HG03060 (cell line): ENCODE measurements around the gene CSNK1E.

ENCODE experiments used
- ATAC-seq: cut with Tn5 transposase; IDR thresholded peaks from one replicate; pipeline ENCODE4 v1.9.1; 2021; ENCODE audit warnings: low read depth, moderate number of reproducible peaks; ENCODE audit not compliant: unreplicated experiment

Gene CSNK1E

DNA sequence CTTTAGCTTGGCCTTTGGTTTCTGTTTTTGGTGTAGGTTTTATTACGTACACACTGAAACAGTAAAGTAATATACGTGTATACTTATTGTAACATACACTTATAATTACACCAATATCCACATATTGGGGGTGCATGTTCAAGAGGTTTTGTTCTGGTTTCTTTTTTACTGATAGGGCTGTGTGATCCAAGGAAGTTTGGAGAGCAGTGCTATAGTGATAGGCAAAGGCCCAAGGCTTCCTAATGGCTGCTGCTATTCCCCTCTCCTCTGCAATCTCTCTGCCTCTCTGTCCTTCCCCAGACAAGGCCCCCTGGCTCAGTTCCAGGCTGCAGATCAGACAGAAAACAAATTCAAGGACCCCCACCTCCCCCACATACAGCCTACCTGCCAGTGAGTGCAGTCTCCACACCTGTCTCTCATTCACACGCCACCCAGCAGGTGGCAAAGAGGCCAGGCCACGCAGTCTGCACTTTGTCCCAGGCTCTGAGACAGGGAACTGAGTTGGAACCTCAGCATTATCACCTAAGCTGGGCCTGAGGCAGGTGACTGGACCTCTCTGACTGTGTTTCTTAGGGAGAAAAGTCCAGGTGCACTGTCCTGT, 59.5 kb downstream of the CSNK1E start:
- ATAC-seq, result no peak

DNA sequence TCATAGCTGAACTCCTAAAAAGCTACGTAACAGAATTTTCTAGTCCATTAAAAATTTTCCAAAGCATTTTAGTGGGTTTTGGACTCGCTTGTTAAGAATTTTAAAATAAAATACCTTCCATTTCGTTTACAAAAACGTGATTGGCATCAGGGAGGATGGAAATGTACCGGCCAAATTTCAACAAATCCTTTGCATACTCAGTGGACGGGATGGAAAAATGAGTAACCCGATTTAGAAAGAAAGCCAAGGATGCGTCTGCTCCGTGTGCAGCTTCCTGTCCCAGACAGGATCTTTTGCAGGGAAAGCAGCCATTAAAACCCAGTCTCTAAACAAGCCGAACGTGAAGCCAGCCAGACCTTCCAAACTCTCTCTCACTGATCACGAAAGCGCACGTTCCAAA, 60.1 kb downstream of the CSNK1E start:
- no peak for ATAC-seq

DNA sequence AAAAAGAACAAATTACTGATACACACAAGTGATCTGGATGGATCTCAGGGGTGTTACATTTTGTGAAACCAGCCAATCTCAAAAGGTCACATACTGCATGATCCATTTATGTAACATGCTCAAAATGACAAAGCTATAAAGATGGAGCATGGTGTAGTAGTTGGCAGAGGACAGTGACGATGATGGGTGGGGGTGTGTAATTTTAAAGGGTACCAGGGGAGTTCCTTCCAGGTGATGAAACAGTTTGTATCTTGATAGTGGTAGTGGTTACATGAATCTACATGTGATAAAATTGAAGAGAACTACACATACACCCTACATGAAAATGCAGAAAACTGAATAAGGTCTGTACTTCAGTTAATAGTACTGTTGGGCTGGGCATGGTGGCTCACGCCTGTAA, 61.5 kb downstream of the CSNK1E start:
- no peak for ATAC-seq

DNA sequence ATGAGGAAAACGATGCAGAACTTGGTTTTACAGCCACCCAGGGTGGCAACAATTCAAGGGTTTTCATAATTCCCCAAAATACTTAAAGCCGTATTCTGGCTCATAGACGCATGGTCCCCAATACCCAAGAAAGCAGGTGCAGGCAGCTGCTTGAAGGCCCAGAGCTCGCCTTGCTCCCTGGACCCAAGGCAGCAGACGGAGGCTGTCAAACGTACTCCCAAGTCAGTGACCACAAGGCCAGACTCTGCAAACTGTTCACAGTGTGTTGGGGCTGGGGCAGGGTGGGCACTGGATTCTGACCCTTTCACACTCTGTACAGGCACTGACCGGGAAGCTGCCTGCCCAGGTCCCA, 65.9 kb downstream of the CSNK1E start:
- no peak for ATAC-seq

DNA sequence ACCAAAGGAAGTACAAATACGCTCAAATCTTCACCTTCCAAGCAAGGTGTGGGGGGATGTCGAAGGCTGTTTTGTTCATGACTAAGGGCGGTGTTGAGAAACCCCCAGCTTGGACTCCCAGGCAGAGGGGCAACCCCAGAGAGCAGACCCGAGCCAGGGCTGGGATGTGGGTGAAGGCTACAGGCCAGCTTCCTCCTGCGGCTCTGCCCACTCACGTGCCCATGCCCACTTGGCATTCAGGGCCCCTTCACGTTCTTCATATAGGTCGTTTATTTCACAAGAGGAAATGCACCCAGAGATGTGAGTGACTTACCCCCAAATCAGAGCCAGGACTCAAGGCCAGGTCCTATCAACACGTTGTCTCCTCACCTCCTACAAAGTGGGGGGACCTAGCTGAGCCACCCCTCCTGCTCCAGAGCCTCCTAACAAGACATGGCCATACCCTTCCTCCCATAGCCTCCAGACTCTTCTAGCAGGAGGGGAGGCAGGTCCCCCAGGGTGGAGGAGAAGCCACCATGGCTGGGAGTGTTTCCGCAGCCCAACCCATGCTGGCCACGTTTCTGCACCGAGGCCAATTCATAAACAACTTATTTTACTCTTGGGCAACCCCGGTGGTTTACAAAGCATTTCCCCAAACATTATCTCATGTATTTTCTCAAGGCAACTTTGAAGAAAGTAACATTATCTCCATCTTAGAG, 66.4 kb downstream of the CSNK1E start:
- ATAC-seq, result no peak

DNA sequence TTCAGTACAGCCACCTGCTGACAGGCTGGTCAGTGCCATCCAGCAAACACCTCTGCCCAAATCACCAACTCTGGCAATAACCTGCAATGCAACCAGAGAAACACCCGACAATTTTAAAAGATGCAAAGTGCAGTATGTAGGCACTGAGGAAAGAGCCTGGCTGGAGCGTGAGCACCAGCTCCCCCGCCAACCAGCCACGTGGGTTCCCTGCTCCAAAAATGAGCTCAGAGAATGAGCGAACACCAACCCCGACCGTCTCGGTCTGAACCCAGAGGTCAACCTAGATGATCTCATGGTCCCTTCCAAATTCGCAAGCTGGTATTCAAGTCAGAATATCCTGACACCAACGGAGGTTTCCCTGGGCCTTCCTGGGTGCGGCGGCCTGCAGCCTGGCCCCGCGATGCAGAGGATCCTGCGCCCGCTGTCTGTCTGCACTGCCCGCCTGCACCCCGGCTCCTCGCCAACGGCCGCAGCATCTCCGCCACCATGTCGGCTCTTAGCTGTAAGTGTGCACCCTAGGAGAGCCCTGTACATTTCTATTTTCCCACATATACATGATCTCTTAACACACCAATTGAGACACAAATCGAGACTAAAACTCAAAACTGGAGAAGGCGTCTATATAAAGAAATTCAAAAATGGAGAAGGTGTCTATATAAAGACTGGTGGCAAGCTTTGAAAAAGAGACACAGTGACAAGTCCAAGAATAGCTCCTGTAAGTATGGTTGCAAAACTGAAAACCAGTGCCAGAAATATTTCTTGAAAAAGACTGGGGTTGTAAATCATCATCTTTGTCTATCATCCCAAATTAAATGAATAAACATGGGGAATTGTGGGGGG, 67.2 kb downstream of the CSNK1E start:
- no peak for ATAC-seq

DNA sequence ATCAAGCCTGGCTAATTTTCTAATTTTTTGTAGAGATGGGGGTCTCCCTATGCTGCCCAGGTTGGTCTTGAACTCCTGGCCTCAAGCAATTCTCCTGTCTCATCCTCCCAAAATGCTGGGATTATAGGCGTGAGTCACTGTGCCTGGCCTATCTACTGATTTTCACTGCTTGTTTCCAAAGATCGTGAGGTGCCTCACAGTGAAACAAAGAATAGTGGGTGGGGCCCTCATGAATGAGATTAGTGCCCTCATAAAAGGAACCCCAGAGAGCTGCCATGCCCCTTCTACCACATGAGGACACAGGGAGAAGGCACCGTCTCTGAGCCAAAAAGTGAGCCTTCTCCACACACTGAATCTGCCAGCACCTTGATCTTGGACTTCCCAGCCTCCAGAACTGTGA, 67.9 kb downstream of the CSNK1E start:
- no peak for ATAC-seq

DNA sequence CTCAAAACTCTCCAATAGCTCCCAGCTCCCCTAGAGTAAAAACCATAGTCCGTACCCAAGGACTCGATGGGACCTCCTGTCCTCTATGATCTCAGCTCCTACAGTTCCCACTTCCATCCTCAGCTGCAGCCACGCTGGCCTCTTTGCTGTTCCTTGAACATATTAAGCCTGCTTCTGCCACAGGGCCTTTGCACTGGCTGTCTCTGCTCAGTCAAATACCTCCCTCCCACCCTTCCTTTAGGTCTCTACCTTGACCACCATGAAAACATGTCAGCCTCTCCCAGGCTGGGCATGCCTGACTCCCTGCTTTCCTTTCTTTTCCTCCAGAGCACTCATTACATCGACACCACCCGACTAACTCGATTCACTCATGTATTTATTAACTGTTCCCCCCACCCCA, 69.0 kb downstream of the CSNK1E start:
- no peak for ATAC-seq

DNA sequence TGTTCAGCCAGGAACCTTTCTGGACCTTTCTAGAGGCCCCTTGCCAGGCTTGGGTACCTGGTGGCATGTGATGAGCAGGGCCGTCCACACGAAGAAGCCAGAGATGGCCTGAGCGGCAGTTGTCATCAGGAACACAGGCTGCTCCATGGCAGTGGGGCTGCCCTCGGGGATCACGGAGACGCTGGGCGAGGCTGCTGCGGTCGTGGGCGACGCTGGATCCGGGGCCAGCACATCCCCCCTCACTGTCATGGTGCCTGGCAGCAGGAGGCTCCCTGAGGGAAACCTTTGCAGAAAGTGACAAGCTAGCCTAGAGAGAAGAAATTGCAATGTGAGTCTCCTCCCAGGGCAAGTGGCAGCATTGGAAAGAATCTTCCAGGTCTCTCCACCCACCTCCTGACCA, 69.5 kb downstream of the CSNK1E start:
- ATAC-seq, result no peak

DNA sequence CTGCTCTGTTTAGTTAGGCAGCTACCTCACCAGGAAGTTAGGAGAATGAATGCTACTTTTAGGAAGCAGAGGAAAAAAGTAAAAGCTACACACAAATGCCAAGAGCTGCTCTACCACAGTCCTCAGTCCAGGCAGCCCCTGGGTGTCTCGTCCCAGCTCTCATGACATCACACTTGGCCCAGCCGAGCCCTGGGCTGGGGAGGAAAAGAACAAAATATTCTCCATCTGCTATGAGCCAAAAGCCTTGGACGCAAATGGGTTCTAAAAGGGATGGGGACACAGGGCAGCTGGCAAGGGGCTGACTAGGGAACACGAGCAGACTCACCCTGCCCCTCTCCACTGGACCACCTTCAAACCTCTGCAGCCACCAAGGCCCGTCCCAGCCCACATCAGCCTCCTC, 70.5 kb downstream of the CSNK1E start:
- ATAC-seq, result no peak

DNA sequence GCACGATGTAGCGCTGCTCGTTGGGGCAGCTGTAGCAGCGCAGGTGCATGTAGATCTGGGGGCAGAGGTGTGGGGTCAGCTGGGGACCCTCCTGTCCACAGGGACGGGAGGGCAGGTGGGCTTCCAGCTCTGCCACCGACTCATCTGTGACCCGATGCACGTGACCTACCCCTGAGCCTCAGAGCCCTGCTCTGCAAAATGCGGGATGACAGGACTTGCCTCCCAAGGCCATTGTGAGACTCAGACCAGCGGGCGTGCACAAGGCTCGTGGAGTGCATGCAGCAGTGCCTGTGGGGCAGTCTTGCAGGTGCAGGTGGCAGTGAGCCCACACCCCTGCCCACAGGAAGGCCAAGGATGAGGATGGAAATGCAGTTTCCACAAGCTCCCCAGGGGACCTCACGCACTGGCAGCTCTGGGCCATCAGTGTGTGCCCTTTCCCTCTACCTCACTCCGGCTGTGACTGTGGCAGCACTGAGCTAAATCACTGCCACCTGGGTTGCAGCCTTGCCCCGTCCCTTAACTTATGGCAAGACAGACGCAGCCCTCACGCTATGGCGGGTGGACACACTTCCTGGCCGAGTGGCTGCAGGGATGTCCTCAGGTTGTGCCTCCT, 71.1 kb downstream of the CSNK1E start:
- no peak for ATAC-seq

DNA sequence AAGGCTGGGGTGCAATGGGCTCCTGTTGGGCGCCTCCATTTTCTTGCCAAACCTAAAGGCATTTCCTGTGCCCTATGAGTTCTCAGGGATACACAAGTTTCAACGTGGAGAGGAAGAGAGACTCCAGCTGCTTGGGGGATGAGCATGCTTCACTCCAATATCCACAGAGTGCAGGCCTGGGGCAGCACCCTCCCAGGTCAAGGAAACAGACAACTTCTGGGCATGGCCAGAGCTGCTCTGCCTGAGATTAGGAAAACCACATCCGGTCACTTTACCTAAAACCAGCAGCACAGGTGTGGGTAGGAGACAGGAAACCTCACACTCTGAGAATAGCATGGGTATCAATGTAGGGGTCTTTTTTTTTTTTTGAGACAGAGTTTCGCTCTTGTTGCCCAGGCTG, 73.1 kb downstream of the CSNK1E start:
- no peak for ATAC-seq

DNA sequence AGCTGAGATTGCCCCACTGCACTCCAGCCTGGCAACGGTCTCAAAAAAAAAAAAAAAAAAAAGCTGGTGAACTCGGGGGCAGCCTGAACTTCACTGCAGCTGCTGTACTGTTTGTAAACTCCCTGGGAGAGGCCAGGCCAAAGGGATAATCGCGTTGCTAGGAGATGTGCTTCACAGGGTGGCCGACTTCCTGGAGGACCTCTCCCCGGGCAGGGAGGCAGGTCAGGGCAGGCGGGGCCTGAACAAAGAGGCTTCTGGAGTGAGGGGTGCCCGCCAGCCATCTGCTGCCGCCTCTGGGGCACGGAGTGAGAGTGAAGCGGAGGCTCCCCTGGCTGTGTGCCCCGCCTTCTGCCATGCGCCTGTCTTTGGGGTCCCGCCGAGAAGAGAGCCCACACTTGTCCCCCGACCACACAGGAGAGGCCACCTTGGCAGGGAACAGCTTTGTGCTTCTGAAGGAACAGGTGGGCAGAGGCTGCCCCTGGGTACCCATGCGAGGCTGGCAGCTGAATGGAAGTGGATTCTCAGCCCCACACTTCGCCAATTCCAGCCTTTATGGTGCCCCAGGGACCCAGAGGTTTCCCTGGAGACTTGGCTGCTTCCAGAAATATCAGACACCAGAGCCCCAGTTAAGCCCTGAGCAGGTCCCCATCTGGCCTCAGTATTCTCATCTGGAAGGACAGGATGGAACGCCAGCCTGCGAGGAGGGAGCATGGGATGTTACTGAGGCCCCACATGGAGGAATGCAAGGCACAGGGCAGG, 74.0 kb downstream of the CSNK1E start:
- ATAC-seq, result no peak

DNA sequence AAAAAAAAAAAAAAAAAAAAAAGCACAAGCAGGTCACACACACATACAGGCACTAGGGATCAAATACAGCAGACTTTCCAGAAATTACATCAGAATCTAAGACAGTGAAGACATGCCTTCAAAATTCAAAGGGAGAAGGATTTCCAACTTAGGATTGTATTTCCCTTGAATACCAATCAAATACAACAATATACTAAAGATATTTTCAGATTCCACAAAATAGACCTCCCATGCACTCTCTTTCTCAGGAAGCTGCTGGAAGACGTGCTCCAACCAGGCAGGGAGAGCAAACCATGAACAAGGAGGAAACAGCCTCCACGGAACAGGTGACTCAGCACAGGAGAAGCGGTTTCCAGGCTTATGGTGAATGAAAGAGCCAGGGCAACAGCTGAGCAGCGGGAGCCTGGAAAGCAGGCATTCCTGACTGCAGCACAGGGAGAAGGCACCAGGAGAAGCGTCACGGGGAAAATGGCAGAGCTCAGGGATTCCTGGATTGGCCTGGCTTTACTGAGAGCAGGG, 76.4 kb downstream of the CSNK1E start:
- no peak for ATAC-seq
